IPS-20b (cell line): Measurements from ENCODE around the gene LLGL2.

Experiments
- H3K27ac ChIP-seq: one replicate; pipeline ENCODE4 v1.5.1; 2013; ENCODE audit warnings: low read length
- H3K27me3 ChIP-seq: 2 replicates; pipeline ENCODE4 v1.6.1; 2013; ENCODE audit warnings: mild to moderate bottlenecking, low read length, inconsistent platforms; ENCODE audit not compliant: insufficient read depth
- H3K36me3 ChIP-seq: 2 replicates; pipeline ENCODE4 v1.6.1; 2013; ENCODE audit warnings: low read depth, mild to moderate bottlenecking, inconsistent platforms, low read length, moderate library complexity; ENCODE audit not compliant: insufficient read depth
- H3K4me1 ChIP-seq: 2 replicates; pipeline ENCODE4 v1.6.1; 2013; ENCODE audit warnings: mild to moderate bottlenecking, control low read depth, inconsistent platforms, low read length, moderate library complexity; ENCODE audit not compliant: insufficient read depth
- H3K4me3 ChIP-seq: 2 replicates; pipeline ENCODE4 v1.5.1; 2013; ENCODE audit warnings: mild to moderate bottlenecking, low read length, inconsistent platforms
- H3K9ac ChIP-seq: 2 replicates; pipeline ENCODE4 v1.6.1; 2013; ENCODE audit warnings: low read depth, mild to moderate bottlenecking, inconsistent platforms, low read length, moderate library complexity
- H3K9me3 ChIP-seq: 2 replicates; pipeline ENCODE4 v1.6.1; 2013; ENCODE audit warnings: mild to moderate bottlenecking, low read depth, low read length, inconsistent platforms; ENCODE audit not compliant: insufficient read depth

LLGL2 gene

GRCh38 chr17:75612906-75613626, 87.6 kb downstream of the LLGL2 start:
- Histone ChIP-seq H3K4me3 (no peak overlapping the region), H3K9ac (no peak overlapping the region), H3K27ac (no peak overlapping the region), H3K4me1 (no peaks in the 10 kb centered on the region), H3K9me3 (no peaks in the 10 kb centered on the region), H3K36me3 (no peaks in the 10 kb centered on the region), H3K27me3 (no peaks in the 10 kb centered on the region)

DNA sequence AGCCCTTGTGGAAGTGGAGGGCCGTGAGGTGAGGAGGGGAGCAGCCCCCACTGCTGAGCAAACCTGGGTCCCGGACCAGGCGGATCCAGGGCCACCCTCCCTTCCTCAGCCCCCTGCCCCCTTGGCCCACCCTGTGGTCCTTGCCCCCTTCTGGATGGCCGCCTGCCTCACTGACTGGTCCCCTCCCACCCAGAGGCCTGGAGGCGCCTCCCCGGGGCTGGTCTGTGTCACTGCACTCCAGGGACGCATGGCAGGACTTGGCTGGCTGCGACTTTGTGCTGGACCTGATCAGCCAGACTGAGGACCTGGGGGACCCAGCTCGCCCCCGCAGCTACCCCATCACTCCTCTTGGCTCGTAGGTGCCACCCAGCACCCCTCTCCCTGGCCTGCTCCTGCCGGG, 88.5 kb downstream of the LLGL2 start:
- Histone ChIP-seq H3K4me1 (no peaks in the 10 kb centered on the region), H3K36me3 (no peaks in the 10 kb centered on the region), H3K27me3 (no peaks in the 10 kb centered on the region), H3K27ac (no peak overlapping the region), H3K9me3 (no peaks in the 10 kb centered on the region), H3K4me3 (no peak overlapping the region), H3K9ac (no peak overlapping the region)

DNA sequence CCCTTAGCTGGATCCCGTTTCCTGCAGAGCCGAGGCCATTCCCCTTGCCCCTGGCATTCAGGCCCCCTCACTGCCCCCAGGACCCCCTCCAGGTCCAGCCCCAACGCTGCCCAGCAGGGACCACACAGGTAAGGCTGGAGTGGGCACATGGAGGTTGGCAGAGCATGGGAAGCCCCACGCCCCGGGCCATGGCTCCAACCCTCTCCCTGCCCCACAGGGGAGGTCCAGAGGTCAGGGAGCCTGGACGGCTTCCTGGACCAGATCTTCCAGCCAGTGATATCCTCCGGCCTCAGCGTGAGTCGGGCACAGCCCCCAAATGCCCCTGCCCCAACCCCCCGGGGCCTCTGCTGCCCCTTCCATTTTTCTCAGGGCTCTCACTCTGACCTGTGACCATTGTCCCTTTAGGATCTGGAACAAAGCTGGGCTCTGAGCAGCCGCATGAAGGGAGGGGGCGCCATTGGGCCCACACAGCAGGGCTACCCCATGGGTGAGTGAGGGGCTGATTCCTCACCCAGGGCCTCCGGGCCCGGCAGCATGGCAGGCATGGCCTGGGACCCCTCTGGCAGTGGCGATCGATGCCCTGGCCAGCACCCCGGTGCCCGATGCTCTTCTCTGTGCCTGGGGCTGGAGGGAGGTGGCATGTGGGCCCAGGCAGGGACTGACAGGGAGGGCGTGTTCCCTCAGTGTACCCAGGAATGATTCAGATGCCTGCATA, 89.2 kb downstream of the LLGL2 start:
- Histone ChIP-seq H3K36me3 (no peaks in the 10 kb centered on the region), H3K4me3 (no peak overlapping the region), H3K27ac (no peak overlapping the region), H3K9ac (no peak overlapping the region), H3K9me3 (no peaks in the 10 kb centered on the region), H3K27me3 (no peaks in the 10 kb centered on the region), H3K4me1 (no peaks in the 10 kb centered on the region)

GRCh38 chr17:75615301-75615700, 89.8 kb downstream of the LLGL2 start:
- Histone ChIP-seq H3K4me1 (no peaks in the 10 kb centered on the region), H3K36me3 (no peaks in the 10 kb centered on the region), H3K27ac (no peak overlapping the region), H3K27me3 (no peaks in the 10 kb centered on the region), H3K9ac (no peak overlapping the region), H3K9me3 (no peaks in the 10 kb centered on the region), H3K4me3 (no peak overlapping the region)

- no peaks in the 10 kb centered on the region for H3K4me1 ChIP-seq
- no peaks in the 10 kb centered on the region for H3K9me3 ChIP-seq
- H3K27me3 ChIP-seq: no peaks in the 10 kb centered on the region; the same call in 1 of the 2 replicates
Measured at GRCh38 chr17:75616521-75617122, 91.1 kb downstream of the LLGL2 start.

GRCh38 chr17:75617218-75617617, 91.7 kb downstream of the LLGL2 start:
- no peak overlapping the region for H3K9ac ChIP-seq
- H3K27me3 ChIP-seq: no peaks in the 10 kb centered on the region; the same call in 1 of the 2 replicates
- H3K27ac ChIP-seq: no peak overlapping the region
- no peak overlapping the region for H3K4me3 ChIP-seq
- no peaks in the 10 kb centered on the region for H3K9me3 ChIP-seq
- H3K4me1 ChIP-seq: no peaks in the 10 kb centered on the region
- no peaks in the 10 kb centered on the region for H3K36me3 ChIP-seq

More at GRCh38 chr17:75616521-75617122, 91.1 kb downstream of the LLGL2 start:
- Histone ChIP-seq H3K9ac (no peak overlapping the region), H3K36me3 (no peaks in the 10 kb centered on the region), H3K4me3 (no peak overlapping the region), H3K27ac (no peak overlapping the region)

DNA sequence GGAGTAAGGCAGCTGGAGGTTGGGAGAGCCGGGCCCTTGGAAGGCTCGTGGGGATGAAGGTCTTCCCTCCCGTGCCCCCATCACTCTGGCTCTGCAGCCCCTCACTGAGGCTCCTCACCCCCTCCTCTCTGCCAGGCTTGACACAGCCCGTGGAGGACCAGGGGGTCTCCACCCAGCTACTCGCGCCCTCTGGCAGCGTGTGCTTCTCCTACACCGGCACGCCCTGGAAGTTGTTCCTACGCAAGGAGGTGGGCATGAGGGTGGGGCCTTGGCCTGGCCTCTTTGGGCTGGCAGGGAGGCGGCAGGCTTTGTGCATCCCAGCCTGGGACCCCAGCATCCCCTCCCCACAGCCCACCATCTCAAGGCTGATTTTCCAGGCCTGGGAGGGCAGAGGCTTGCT, 92.2 kb downstream of the LLGL2 start:
- Histone ChIP-seq H3K9me3 (no peaks in the 10 kb centered on the region), H3K36me3 (no peaks in the 10 kb centered on the region), H3K27ac (no peak overlapping the region), H3K4me1 (no peaks in the 10 kb centered on the region), H3K27me3 (no peaks in the 10 kb centered on the region; the same call in 1 of the 2 replicates), H3K4me3 (no peak overlapping the region), H3K9ac (no peak overlapping the region)

DNA sequence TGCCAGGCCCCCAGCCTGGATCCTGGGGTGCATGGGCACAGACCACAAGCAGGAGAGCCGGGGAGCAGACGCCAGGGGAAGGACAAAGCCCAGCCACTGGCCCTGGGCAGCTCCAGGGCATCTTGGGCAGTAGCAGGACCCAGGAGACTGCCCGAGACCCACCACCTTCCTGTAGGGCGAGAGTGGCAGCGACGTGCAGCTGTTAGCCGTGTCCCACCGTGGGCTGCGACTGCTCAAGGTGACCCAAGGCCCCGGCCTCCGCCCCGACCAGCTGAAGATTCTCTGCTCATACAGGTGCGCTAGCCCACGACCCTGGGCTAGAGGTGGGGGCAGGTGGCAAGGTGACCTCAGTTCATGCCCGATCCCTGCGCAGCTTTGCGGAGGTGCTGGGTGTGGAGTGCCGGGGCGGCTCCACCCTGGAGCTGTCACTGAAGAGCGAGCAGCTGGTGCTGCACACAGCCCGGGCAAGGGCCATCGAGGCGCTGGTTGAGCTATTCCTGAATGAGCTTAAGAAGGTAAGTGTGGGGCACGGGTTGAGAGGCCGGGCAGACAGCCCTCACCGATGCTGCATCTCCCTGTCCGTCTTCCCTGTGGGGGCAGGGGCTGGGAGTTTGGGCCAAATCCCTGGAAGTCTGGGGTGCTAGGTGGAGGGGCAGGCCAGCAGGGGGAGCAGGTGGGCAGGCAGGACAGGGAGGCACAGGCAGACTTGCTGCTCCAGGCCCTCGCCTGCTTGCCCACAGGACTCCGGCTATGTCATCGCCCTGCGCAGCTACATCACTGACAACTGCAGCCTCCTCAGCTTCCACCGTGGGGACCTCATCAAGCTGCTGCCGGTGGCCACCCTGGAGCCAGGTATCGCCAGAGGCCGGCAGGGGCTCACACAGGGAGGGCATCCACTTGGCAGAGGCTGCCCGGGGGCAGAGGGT, 94.3 kb downstream of the LLGL2 start:
- no peaks in the 10 kb centered on the region for H3K36me3 ChIP-seq
- H3K4me3 ChIP-seq: no peak overlapping the region
- no peak overlapping the region for H3K9ac ChIP-seq
- no peaks in the 10 kb centered on the region; the same call in 1 of the 2 replicates for H3K27me3 ChIP-seq
- no peaks in the 10 kb centered on the region for H3K4me1 ChIP-seq
- H3K9me3 ChIP-seq: no peaks in the 10 kb centered on the region
- no peak overlapping the region for H3K27ac ChIP-seq

DNA sequence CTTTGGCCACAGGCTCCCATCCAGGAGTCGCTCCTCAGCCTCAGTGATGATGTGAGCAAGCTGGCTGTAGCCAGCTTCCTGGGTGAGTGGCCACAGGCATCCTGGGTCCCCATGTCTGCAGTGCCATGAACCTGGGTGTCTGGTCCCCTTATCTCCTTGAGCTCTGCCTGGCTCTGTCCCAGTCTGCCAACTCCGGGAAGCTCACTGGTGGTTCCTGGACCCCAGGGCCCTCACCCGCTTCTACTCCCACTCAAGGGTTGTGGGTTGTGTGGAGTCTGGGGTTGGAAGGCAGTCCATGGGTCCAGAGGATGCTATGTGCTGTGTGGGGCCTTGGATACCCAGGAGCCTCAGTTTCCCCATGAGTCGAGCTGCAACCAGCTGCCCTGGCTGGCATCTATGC, 96.0 kb downstream of the LLGL2 start:
- H3K36me3 ChIP-seq: no peaks in the 10 kb centered on the region
- H3K4me3 ChIP-seq: no peak overlapping the region
- no peak overlapping the region for H3K27ac ChIP-seq
- no peaks in the 10 kb centered on the region for H3K4me1 ChIP-seq
- no peaks in the 10 kb centered on the region for H3K9me3 ChIP-seq
- no peaks in the 10 kb centered on the region; the same call in 1 of the 2 replicates for H3K27me3 ChIP-seq
- no peak overlapping the region for H3K9ac ChIP-seq

DNA sequence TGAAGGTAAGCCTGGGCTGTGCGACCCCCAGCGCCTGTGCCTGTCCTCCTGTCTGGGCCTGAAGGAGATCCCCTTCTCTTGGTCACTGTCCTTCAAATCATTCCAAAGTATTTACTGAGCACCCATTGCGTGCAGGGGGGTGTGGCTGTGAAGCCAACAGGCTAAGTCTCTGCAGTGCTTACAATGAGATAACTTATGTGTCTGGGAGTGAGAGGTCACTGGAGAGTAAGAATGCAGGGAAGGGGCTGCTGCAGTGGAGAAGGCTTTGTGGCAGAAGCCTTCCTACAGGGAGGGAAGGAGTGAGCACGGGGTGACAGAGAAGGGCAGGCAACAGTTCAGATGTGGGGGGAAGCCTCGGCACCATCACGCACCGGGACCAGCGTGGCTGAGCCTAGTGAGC, 96.6 kb downstream of the LLGL2 start:
- H3K9me3 ChIP-seq: no peaks in the 10 kb centered on the region
- no peak overlapping the region for H3K27ac ChIP-seq
- H3K9ac ChIP-seq: no peak overlapping the region
- no peak overlapping the region for H3K4me3 ChIP-seq
- no peaks in the 10 kb centered on the region for H3K36me3 ChIP-seq
- no peaks in the 10 kb centered on the region for H3K4me1 ChIP-seq
- no peaks in the 10 kb centered on the region; the same call in 1 of the 2 replicates for H3K27me3 ChIP-seq

DNA sequence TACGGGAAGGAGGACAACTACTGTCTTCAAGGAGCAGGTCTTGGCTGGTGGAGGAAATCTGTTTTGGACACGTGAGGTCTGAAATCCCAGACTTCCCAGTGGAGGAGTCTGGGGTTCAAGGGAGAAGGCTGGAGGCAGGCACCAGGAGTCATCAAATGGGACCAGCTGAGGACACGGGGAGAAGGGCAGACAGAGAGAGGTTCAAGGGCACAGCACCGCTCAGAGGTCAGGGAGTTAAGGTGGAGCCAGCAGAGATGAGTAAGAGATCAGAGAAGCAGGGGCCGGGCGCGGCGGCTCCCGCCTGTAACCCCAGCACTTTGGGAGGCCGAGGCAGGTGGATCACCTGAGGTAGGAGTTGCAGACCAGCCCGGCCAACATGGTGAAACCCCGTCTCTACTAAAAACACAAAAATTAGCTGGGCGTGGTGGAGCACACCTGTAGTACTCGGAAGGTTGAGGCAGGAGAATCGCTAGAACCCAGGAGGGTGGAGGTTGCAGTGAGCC, 97.3 kb downstream of the LLGL2 start:
- Histone ChIP-seq H3K9me3 (no peaks in the 10 kb centered on the region), H3K36me3 (no peaks in the 10 kb centered on the region)

More for the DNA sequence above, 97.3 kb downstream of the LLGL2 start:
- H3K9ac ChIP-seq: no peak overlapping the region
- no peak overlapping the region for H3K27ac ChIP-seq
- H3K4me3 ChIP-seq: no peak overlapping the region
- no peaks in the 10 kb centered on the region; the same call in 1 of the 2 replicates for H3K27me3 ChIP-seq
- no peaks in the 10 kb centered on the region for H3K4me1 ChIP-seq
